HG03108 (cell line): ENCODE results near the gene SND1.

Source experiments
- ATAC-seq: cut with Tn5 transposase; IDR thresholded peaks from one replicate; pipeline ENCODE4 v1.9.1; 2021; ENCODE audit warnings: moderate library complexity; ENCODE audit not compliant: unreplicated experiment

The SND1 gene

GRCh38 chr7:128078309-128078708 is 426.3 kb downstream of the SND1 start:
- no peak for ATAC-seq

GRCh38 chr7:128080169-128080568 is 428.2 kb downstream of the SND1 start:
- ATAC-seq = no peak

GRCh38 chr7:128081351-128081750 is 429.4 kb downstream of the SND1 start:
- no peak for ATAC-seq

- no peak for ATAC-seq
Measured at GRCh38 chr7:128081808-128082207, 429.8 kb downstream of the SND1 start.

DNA sequence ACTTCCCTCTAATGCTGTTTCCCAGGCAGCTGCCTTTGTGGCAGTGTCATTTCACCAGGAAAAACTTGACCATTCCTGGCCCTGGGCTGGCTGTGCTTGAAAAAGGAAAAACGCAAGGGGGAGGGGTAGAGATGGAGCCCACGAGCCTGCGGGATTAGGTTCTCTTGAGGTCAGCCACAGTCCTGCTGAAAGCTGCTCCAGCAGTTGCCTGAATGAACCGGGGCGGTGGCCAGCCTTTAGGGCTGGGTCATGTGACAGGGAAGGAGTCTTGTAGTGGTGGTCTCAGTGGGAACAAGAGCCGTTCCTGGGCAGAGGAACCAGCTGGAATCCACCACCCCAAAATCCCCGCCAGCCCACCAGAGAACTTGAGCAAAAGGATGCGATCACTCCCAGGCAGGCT is 430.4 kb downstream of the SND1 start:
- ATAC-seq = no peak

GRCh38 chr7:128084896-128085608 is 433.1 kb downstream of the SND1 start:
- no peak for ATAC-seq

DNA sequence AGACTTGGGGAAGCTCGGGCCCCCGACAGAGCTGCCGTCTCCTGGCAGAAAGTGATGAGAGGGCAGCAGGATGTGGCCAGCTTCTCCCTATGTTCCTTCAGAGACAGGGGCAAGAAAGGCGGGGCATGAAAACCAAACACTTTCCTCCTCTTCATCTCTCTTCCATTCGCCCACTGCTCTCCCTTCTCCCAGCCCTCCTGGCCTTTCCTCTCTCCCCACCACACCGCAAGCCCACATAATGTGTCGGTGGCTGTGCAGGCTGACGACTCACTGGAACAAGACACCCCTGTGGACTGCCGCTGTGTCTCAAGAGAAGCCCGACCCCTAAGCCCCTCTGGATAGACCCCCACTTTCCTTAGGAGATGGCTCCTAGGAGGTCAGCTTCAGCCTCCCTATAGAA is 438.5 kb downstream of the SND1 start:
- no peak for ATAC-seq

DNA sequence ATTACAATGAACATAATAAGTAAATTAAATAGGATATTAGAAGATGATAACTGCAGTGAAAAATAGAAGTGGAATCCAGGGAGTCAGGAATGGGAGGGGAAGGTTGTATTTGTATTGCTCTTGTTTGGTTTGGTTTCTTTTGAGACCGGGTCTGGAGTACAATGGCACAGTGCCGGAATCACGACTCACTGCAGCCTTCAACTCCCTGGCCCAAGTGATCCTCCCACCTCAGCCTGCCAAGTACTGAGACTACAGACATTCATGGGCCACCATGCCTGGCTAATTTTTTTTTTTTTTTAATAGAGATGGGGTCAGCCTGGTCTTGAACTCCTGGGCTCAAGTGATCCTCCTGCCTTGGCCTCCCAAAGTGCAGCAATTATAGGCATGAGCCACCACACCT is 439.1 kb downstream of the SND1 start:
- no peak for ATAC-seq

DNA sequence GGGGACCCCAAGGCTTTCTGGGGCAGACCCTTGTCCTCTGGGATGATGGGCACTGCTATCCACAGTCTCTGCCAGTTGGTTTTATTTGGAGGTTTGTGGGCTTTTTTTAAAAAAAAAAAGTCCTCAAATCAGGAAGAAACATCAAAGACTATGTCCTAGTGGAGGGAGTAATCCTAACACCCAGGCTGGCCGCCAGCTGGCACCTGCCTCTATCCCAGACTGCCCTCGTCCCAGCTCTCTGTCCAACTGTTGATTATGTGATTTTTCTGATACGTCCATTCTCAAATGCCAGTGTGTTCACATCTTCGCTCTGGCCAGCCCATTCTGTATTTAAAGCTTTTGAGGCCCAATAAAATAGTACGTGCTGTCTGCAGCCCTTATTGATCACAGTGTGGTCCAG is 440.2 kb downstream of the SND1 start:
- no peak for ATAC-seq

DNA sequence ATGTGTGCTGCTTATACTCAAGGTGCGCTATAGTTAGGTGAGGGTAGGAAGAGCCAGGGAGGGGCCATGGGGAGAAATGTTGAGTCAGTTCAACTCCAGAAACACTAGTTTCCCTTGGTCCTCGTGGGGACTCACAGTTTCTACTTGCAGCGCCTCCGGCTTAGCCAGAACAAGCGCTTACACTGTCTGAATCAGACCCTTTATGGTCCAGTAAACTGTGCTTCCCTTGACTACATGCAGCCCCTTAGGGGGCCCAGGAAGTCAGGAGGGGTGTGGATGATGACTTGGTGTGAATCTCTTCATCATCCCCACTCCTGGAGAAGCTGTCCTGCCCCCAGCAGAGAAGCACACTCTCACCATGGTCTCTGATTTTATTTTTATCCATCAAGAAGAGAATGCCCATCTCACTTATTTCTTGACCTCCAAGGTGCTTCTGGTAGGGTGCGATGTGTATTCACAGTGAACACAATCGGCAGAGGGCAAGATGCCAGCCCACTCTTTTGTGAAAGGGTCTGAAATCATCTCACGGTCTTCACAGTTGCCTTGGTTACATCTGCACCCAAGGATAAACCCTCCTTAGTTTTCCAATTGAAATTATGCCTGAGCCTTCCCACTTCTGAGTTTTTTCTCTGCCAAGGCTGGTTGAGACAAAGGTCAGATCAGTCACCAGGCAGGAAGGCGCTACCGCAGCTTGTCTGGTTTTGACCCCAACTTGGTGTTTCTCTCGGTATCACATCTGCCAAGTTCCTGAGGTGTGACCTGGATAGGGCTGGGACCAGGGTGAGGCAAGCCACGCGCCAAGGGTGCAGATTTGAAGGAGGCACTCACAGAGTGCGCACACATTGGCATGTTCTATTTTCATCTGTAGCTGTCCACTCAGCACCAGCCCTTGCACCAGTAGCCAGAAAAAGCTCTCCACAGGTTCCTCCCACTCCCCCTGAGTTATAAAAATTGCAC is 441.9 kb downstream of the SND1 start:
- no peak for ATAC-seq

DNA sequence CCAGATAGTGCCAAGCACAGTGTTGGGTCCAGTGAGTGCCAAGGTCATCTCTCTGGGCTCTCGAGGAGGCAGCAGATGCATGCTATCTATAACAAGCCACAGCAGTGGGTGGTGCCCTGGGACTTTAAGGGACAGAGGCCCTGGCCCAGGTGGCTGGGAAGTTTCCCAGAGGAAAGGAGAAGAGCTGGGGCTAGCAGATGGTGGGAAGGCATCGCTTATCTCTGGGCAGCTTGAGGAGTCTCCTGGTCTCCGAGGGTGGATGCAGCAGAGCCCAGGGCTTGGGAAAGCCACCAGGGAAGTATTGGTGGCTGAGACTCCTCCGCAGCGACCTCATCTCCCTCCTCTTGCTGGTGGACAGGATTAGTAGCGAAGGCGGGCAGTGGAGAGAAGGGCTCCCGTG is 442.7 kb downstream of the SND1 start:
- ATAC-seq = no peak

DNA sequence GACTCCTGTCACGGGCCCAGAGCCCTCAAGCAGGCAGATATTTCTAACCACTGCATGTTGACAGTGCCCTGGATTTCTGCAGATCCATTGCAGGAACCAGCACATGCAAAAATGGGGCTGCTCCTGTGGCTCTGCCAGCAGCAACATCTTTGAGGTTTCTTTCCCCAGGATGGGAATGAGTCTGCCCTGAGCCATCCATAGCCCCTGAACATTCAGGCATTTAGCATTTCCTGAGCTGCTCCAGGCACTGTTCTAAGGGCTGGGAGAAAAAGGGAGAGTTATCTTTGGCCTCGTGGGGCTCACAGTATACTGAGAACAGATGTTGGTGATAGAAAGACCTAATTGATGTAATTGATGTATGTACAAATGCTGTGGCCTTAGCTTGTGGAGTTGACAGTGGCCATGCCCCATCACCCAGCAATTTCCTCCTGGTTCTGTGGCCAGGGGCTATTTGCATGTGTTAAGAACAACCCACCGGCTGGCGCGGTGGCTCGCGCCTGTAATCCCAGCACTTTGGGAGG is 445.3 kb downstream of the SND1 start:
- no peak for ATAC-seq

GRCh38 chr7:128098629-128099028 is 446.6 kb downstream of the SND1 start:
- ATAC-seq = no peak

DNA sequence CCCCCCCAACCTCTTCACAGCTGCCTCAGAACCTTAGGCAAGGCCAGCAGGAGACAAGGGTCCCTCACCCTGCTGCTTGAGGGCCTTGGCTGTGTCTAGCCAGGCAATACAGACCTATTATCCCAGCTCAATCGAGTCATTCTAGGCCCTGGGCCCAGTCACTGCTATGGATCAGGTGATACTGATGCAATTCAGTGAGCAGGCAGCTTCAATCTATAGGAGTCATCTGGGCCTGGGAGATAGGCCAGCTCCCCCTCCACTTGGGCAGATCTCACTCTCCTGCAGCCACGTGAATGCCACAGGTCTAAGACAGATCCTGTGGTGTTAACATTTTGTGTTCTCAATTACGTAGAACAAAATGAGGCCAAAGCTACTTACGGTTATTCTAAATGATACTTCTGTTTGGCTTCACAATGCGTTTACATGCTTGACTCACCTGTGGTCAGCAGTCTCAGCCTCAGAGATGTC is 447.2 kb downstream of the SND1 start:
- no peak for ATAC-seq

- no peak for ATAC-seq
Measured at GRCh38 chr7:128100225-128100948, 448.4 kb downstream of the SND1 start.

GRCh38 chr7:128100949-128101713 is 449.1 kb downstream of the SND1 start:
- no peak for ATAC-seq

DNA sequence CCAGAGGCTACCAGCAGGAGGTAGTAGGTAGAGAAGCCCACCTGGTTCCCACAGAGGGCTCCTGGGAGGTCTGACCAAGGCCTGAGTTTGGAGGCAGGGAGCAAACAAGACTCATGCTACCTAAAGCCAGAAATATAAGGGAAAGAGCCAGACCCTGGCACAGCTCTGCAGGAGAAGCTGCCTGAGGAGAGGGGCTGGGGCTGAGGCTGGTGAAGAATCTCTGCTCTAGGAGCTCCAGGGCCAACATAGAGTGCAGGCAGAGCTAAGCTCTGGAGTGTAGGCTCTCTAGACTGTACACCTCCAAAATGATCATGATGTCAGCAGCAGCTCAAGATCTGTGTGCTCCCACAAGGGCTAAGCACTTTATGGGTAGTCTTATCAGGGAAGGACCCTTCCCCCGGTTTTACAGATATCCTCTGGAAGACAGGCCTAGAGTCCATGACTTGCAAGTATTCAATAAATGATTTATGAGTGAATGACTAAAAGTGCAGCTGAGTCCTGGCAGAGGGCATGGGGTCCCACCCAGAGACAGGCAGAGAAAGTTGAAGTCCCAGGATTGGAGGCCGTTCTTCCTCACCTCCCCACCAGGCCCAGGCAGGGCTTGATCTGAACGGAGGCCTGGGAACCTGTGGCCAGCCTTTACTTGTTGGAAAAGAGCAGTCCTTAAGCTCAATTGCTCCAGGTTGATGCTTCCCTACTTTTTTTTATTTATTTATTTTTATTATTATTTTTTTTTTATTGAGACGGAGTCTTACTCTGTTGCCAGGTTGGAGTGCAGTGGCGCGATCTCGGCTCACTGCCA is 450.7 kb downstream of the SND1 start:
- ATAC-seq = no peak

DNA sequence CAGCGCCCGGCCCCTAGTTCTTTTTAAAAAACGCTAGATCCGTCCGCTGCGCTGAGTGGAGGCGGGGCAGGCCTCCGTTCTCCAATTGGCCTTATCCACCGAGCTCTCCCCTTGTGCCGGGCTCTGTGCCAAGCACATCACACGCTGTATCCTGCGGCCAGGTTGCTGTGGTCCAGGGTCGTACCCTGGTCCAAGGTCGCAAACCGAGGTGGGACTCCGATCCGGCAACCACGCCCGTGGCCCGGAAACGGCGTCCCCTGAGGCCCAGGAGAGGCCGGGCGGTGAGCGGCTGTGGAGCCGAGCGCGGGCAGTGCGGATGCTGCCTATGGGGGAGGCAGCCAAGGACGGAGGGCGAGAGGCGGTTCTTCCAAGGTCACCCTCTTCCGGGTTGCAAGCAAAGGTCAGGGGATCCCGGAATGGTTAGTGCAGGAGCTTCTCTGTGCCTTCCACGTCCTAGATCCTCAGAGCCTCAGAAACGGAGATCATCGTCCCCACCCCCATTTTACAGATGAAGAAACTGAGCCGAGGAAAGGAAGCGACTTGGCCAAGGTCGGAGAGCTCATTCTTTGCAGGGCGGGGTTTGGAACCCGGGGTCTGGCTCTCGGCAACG is 451.6 kb downstream of the SND1 start:
- no peak for ATAC-seq

GRCh38 chr7:128104108-128104742 is 452.2 kb downstream of the SND1 start:
- ATAC-seq = no peak
